Body of pancreas (tissue), 4 donors: ENCODE data around the gene C9orf72.

Experiments
- CTCF ChIP-seq, 7 experiments: fragments of 450-650 bp in 4 of 7; fragments of 200-600 bp in 3 of 7; sonication (generic) in 3 of 7; IDR thresholded peaks; one replicate each; pipeline ENCODE4 v1.5.1; 2016 to 2019; ENCODE audit warnings: antibody characterized with exemption in 7 of 7
- POLR2A ChIP-seq, 3 donors: fragments of 450-650 bp; IDR thresholded peaks; one replicate each; pipeline ENCODE4 v1.6.1; 2016; ENCODE audit warnings: antibody characterized with exemption in 3 of 3, mild to moderate bottlenecking in 2 of 3

- TF ChIP-seq CTCF (IDR thresholded peaks at IDR 0.05) = no peak
- TF ChIP-seq POLR2A (IDR thresholded peaks at IDR 0.05) = no peak
Measured at GRCh38 chr9:27586304-27586703, 13.0 kb upstream of the C9orf72 start.
